Vagina (tissue), 2 donors: ENCODE measurements around the gene IL17RE.

Source experiments
- CTCF ChIP-seq, 3 experiments: fragments of 450-650 bp in 2 of 3; fragments of 200-600 bp in 1 of 3; sonication (generic) in 1 of 3; IDR thresholded peaks; one replicate each; pipeline ENCODE4 v1.5.1; 2017 to 2019; ENCODE audit warnings: antibody characterized with exemption in 3 of 3, mild to moderate bottlenecking in 2 of 3, moderate library complexity in 2 of 3
- POLR2A ChIP-seq, 2 donors: fragments of 450-650 bp; IDR thresholded peaks; one replicate each; pipeline ENCODE4 v1.6.1; 2017; ENCODE audit warnings: antibody characterized with exemption in 2 of 2, mild to moderate bottlenecking in 2 of 2, moderate library complexity in 2 of 2
- POLR2AphosphoS5 ChIP-seq, 2 donors: sonication (generic); formaldehyde crosslinking; IDR thresholded peaks; one replicate each; pipeline ENCODE4 v1.9.0; 2017; ENCODE audit warnings: antibody characterized with exemption in 2 of 2, mild to moderate bottlenecking in 2 of 2, low read depth in 1 of 2; ENCODE audit not compliant: insufficient read depth in 1 of 2

- TF ChIP-seq CTCF (IDR thresholded peaks at IDR 0.05) (no peak), POLR2AphosphoS5 (IDR thresholded peaks at IDR 0.05; ENCODE audit: insufficient read depth in 1 of 2, low read depth in 1 of 2) (no peak), POLR2A (IDR thresholded peaks at IDR 0.05) (no peak)
These were observed 13.2 kb upstream of the IL17RE start for GRCh38 chr3:9889405-9889804.
